Uterus (tissue), 4 donors: ENCODE measurements around the gene VAT1L. TPM values are rescaled to one million over a fixed set of nuclear protein-coding genes. Genes with fewer than 3 reads are reported as not detected.

ENCODE experiments used
- DNase-seq, 2 donors: peaks; one replicate each; pipeline ENCODE4 v3.0.0-alpha.2; 2019 to 2020
- H3K27ac ChIP-seq, 2 donors: fragments of 200-600 bp; sonication (generic); 1 replicate in 1 of 2; 2 replicates in 1 of 2; pipeline ENCODE4 v1.5.1; 2016 to 2018
- H3K27me3 ChIP-seq, 2 donors: fragments of 200-600 bp; sonication (generic); one replicate each; pipeline ENCODE4 v1.5.1; 2018 to 2019; ENCODE audit warnings: control low read depth in 1 of 2
- H3K36me3 ChIP-seq, 2 donors: fragments of 200-600 bp; sonication (generic); one replicate each; pipeline ENCODE4 v1.5.1; 2019; ENCODE audit warnings: control low read depth in 1 of 2
- H3K4me1 ChIP-seq, 2 donors: fragments of 200-600 bp; sonication (generic); one replicate each; pipeline ENCODE4 v1.5.1; 2018 to 2019; ENCODE audit warnings: control low read depth in 1 of 2
- H3K4me3 ChIP-seq, 2 donors: fragments of 200-600 bp; sonication (generic); 1 replicate in 1 of 2; 2 replicates in 1 of 2; pipeline ENCODE4 v1.5.1; 2018 to 2019; ENCODE audit warnings: mild to moderate bottlenecking in 1 of 2
- H3K9me3 ChIP-seq, 2 donors: fragments of 200-600 bp; sonication (generic); one replicate each; pipeline ENCODE4 v1.5.1; 2019; ENCODE audit warnings: control low read depth in 1 of 2
- POLR2A ChIP-seq, 2 donors: fragments of 450-650 bp; IDR thresholded peaks; one replicate each; pipeline ENCODE4 v1.6.1; 2016; ENCODE audit warnings: antibody characterized with exemption in 2 of 2, mild to moderate bottlenecking in 1 of 2, moderate library complexity in 1 of 2
- intact Hi-C: fragments of 100-400 bp; cut with DNase I; formaldehyde crosslinking; loops from one replicate; pipeline ENCODE4 v1.15.1; 2023; ENCODE audit warnings: low total_unique reads
- total RNA-seq, 4 donors: library from RNA; depleted of rRNA in 3 of 4; stranded (reverse); fragments of >200 nt in 3 of 4; gene quantifications; one replicate each; pipeline versions ENCODE4 v1.1.0 to v1.2.4, GENCODE V29; 2014 to 2023
- TF ChIP-seq, protein P1 (sequence below), 4 experiments: fragments of 200-600 bp in 2 of 4; fragments of 450-650 bp in 2 of 4; sonication (generic) in 2 of 4; IDR thresholded peaks; one replicate each; pipeline ENCODE4 v1.5.1; 2016 to 2019; ENCODE audit warnings: antibody characterized with exemption in 4 of 4, mild to moderate bottlenecking in 2 of 4, moderate library complexity in 1 of 4
- donor health status: DM: yes; HTN: yes; CAD: no.

VAT1L gene
- total RNA-seq, 4 donors from 2014 or later: 0.29 to 3.8 (median 1.7) TPM

DNA sequence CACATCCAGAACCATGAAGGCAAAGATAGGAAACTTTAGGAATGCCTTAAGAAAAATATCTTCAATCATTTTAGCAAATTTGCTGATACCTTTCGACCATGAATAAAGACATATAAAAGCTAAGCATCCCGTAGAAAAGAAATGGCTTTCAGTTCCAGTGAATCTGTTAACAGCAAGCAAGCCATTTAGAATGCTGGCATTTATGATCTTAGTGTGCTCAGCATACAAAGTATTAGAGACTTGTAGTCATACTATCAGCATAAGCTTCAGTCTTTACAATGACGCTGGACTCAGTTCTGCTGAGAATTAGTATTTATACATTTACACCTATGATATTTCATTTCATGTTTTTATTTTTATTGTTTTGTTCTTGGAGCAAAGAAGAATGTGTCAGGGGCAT is 38.7 kb downstream of the VAT1L start:
- Histone ChIP-seq H3K4me3 (no peak overlapping the region), H3K27me3 (no peaks in the 10 kb centered on the region), H3K36me3 (no peaks in the 10 kb centered on the region), H3K9me3 (no peaks in the 10 kb centered on the region), H3K27ac (no peak overlapping the region), H3K4me1 (no peaks in the 10 kb centered on the region)
- TF ChIP-seq, protein P1, sequence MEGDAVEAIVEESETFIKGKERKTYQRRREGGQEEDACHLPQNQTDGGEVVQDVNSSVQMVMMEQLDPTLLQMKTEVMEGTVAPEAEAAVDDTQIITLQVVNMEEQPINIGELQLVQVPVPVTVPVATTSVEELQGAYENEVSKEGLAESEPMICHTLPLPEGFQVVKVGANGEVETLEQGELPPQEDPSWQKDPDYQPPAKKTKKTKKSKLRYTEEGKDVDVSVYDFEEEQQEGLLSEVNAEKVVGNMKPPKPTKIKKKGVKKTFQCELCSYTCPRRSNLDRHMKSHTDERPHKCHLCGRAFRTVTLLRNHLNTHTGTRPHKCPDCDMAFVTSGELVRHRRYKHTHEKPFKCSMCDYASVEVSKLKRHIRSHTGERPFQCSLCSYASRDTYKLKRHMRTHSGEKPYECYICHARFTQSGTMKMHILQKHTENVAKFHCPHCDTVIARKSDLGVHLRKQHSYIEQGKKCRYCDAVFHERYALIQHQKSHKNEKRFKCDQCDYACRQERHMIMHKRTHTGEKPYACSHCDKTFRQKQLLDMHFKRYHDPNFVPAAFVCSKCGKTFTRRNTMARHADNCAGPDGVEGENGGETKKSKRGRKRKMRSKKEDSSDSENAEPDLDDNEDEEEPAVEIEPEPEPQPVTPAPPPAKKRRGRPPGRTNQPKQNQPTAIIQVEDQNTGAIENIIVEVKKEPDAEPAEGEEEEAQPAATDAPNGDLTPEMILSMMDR (IDR thresholded peaks at IDR 0.05): no peak
- TF ChIP-seq POLR2A (IDR thresholded peaks at IDR 0.05): no peak
- DNase-seq: no peak
- intact Hi-C loops: no loop called here

DNA sequence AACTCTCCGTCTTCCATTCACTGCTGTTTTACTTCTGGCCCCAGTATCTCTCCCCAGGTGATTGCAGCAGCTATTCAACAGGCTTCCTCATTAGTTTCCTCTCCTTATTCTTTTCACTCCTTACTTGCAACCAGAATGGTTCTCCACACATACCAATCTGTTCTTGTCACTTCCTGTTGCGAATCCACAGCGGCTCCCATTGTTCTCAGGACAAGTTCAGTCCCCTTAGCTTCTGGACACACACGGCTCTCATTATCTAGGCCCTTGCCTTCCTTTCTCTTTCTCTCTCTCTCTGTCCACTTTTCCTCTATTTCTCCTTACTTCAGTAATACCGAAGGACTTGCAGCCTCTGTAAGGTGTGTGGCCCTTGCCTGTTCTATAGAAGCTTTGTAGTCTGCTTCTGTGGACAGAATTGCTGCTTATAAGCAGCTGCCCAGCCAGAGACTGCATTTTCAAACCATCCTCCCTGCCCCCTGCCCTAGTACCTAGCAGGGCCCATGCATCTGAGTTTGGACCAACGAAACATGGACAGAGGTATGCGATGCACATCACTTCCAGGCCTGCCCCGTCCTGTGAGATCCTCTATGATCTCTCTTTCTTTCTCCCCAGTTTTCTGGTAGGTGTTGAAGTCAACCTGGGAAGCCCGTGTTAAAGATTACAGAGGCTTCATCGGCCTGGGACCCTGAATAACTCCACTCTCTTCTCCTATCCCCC is 45.7 kb downstream of the VAT1L start:
- Histone ChIP-seq H3K36me3 (no peaks in the 10 kb centered on the region), H3K9me3 (no peaks in the 10 kb centered on the region), H3K4me3 (no peak overlapping the region), H3K27ac (peak overlapping the region in 1 of 2 donors; percentile 53), H3K27me3 (no peaks in the 10 kb centered on the region), H3K4me1 (no peaks in the 10 kb centered on the region)
- intact Hi-C loops: no loop called here
- no peak for TF ChIP-seq POLR2A (IDR thresholded peaks at IDR 0.05)
- TF ChIP-seq, protein P1 (IDR thresholded peaks at IDR 0.05): no peak
- no peak for DNase-seq

DNA sequence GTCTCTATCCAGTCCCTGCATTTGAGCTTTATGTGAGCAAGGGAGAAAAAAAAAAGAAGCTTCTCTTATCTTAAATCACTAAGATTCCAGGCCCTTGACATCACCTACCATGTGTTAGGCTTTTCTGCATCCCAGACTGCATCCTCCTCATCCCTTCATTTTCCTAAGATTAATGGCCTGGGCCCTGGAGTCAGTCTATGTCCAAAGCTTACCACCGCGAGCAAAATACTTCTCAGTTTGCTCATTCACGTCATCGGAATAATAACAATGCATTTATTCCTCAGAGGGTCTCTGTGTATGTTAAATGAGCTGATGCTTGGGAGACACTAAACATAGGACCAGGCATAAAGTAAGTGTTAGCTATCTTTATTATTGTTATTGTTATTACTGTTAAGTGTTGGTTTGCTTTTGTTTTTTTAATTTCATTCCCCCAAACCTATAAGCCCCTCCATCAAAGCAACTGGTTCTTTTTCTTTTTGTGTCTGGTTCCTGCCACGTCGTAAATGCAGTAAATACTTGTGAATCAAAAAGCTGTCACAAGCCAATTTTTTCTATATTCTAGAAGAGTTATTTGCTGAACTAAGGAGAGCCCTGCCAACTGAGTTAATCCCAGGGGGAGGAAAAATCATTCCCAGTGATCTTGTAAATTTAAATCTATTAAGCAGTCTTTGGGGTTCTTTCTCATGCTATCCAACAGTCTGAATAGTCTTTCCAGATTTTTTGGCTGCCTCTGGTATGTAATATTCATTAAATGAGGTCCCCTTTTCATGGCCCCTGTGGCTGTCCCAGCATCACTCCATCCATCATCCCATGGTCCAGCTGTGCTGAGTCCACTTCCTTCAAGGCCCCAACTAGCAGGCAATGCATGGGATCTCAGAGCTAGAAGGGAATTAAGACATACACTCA is 46.5 kb downstream of the VAT1L start:
- TF ChIP-seq, protein P1 (IDR thresholded peaks at IDR 0.05): no peak
- no peak for TF ChIP-seq POLR2A (IDR thresholded peaks at IDR 0.05)
- Histone ChIP-seq H3K9me3 (no peaks in the 10 kb centered on the region), H3K36me3 (no peaks in the 10 kb centered on the region), H3K27ac (peak overlapping the region in 1 of 2 donors; percentile 53), H3K27me3 (no peaks in the 10 kb centered on the region), H3K4me3 (no peak overlapping the region), H3K4me1 (no peaks in the 10 kb centered on the region)
- no peak for DNase-seq
- intact Hi-C loops: no loop called here

DNA sequence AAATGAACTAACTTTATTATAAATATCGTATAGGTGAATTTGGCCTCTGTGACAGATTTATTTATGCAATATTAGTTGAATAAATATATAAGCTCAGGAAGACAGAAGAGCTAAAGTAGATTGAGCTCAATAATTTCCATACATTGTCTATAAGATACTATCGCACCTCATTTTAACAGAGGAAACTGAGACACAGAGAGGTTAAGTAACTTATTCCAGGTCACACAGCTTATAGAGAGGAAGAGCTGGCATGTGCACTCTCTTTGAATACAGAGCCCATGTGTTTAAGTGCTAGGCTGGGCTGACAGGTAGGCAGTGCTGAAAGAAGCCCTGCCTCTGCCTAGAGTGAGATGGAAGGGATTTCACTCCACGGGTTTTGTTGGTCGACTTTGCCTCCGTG is 48.4 kb downstream of the VAT1L start:
- H3K36me3 ChIP-seq: no peaks in the 10 kb centered on the region
- TF ChIP-seq, protein P1 (IDR thresholded peaks at IDR 0.05): no peak
- no peak for TF ChIP-seq POLR2A (IDR thresholded peaks at IDR 0.05)
- no peaks in the 10 kb centered on the region for H3K27me3 ChIP-seq
- no peak for DNase-seq
- no peaks in the 10 kb centered on the region for H3K9me3 ChIP-seq
- no peaks in the 10 kb centered on the region for H3K4me1 ChIP-seq
- intact Hi-C loops: no loop called here
- H3K4me3 ChIP-seq: no peak overlapping the region
- no peak overlapping the region for H3K27ac ChIP-seq
